MM.1S (cell line): ENCODE measurements around the gene UGT1A1.

Experiments
- DNase-seq: peaks from one replicate; pipeline ENCODE4 v3.0.0-alpha.2; 2015
- H2AFZ ChIP-seq: fragments of 300-600 bp; sonication (generic); 2 replicates; pipeline ENCODE4 v1.6.0; 2016; ENCODE audit warnings: antibody characterized with exemption, low read length
- H3F3A ChIP-seq: fragments of 300-600 bp; sonication (generic); 2 replicates; pipeline ENCODE4 v1.6.1; 2016; ENCODE audit warnings: mild to moderate bottlenecking, antibody characterized with exemption, low read length, moderate library complexity, mixed read lengths; ENCODE audit not compliant: insufficient read depth
- H3K27ac ChIP-seq: fragments of 300-600 bp; sonication (generic); 2 replicates; pipeline ENCODE4 v1.5.1; 2016; ENCODE audit warnings: mild to moderate bottlenecking, low read length
- H3K27me3 ChIP-seq: fragments of 300-600 bp; sonication (generic); replicated peaks from 2 replicates; pipeline ENCODE4 v1.6.0; 2016; ENCODE audit warnings: low read length; ENCODE audit not compliant: insufficient read depth
- H3K36me3 ChIP-seq: fragments of 300-600 bp; sonication (generic); replicated peaks from 2 replicates; pipeline ENCODE4 v1.6.1; 2016; ENCODE audit warnings: mild to moderate bottlenecking, low read length, mixed read lengths; ENCODE audit not compliant: insufficient read depth
- H3K4me1 ChIP-seq: fragments of 300-600 bp; sonication (generic); 2 replicates; pipeline ENCODE4 v1.6.1; 2016; ENCODE audit warnings: low read length, mixed read lengths
- H3K4me2 ChIP-seq: fragments of 300-600 bp; sonication (generic); 2 replicates; pipeline ENCODE4 v1.6.0; 2016; ENCODE audit warnings: low read depth, low read length
- H3K4me3 ChIP-seq: fragments of 300-600 bp; sonication (generic); 2 replicates; pipeline ENCODE4 v1.5.1; 2016; ENCODE audit warnings: low read length, mixed read lengths
- H3K79me2 ChIP-seq: fragments of 300-600 bp; sonication (generic); 2 replicates; pipeline ENCODE4 v1.6.1; 2016; ENCODE audit warnings: mixed run types, low read length, mixed read lengths
- H3K9ac ChIP-seq: fragments of 300-600 bp; sonication (generic); 2 replicates; pipeline ENCODE4 v1.6.1; 2016; ENCODE audit warnings: low read length, mixed read lengths
- H3K9me2 ChIP-seq: fragments of 300-600 bp; sonication (generic); replicated peaks from 2 replicates; pipeline ENCODE4 v1.6.1; 2016; ENCODE audit warnings: mild to moderate bottlenecking, low read length, mixed read lengths; ENCODE audit not compliant: insufficient read depth
- H3K9me3 ChIP-seq: fragments of 300-600 bp; sonication (generic); replicated peaks from 2 replicates; pipeline ENCODE4 v1.6.1; 2016; ENCODE audit warnings: mild to moderate bottlenecking, low read length, mixed read lengths; ENCODE audit not compliant: insufficient read depth
- H4K20me1 ChIP-seq: fragments of 300-600 bp; sonication (generic); 2 replicates; pipeline ENCODE4 v1.6.1; 2016; ENCODE audit warnings: mild to moderate bottlenecking, low read length, moderate library complexity, mixed read lengths; ENCODE audit not compliant: insufficient read depth
- CTCF ChIP-seq: fragments of 300-600 bp; sonication (generic); IDR thresholded peaks from 2 replicates; pipeline ENCODE4 v1.5.1; 2016; ENCODE audit warnings: antibody characterized with exemption, low read length, mixed read lengths
- EZH2 ChIP-seq: fragments of 300-600 bp; sonication (generic); optimal IDR thresholded peaks from 2 replicates; pipeline ENCODE3; 2017; ENCODE audit warnings: low read depth, mild to moderate bottlenecking, antibody characterized with exemption, low read length, mixed read lengths
- EZH2phosphoT487 ChIP-seq: fragments of 300-600 bp; sonication (generic); IDR thresholded peaks from 2 replicates; pipeline ENCODE4 v1.6.1; 2018; ENCODE audit warnings: antibody characterized with exemption, low read length

UGT1A1 gene

GRCh38 chr2:233780771-233781170 is 20.7 kb downstream of the UGT1A1 start:
- H3K27ac ChIP-seq = no peak overlapping the region
- H3F3A ChIP-seq = no peaks in the 10 kb centered on the region
- DNase-seq = no peak
- no peak overlapping the region for H3K9ac ChIP-seq
- H3K9me2 ChIP-seq = no peaks in the 10 kb centered on the region
- no peaks in the 10 kb centered on the region for H3K9me3 ChIP-seq
- H3K4me3 ChIP-seq = no peak overlapping the region
- H2AFZ ChIP-seq = no peak overlapping the region
- TF ChIP-seq EZH2phosphoT487 (no peak), CTCF (no peak), EZH2 (no peak)
- H3K79me2 ChIP-seq = no peaks in the 10 kb centered on the region
- H4K20me1 ChIP-seq = no peaks in the 10 kb centered on the region
- H3K4me1 ChIP-seq = no peaks in the 10 kb centered on the region
- H3K27me3 ChIP-seq = no peaks in the 10 kb centered on the region
- no peaks in the 10 kb centered on the region for H3K36me3 ChIP-seq
- no peak overlapping the region for H3K4me2 ChIP-seq

GRCh38 chr2:233789554-233789953 is 29.5 kb downstream of the UGT1A1 start:
- H3K4me2 ChIP-seq = no peak overlapping the region
- no peaks in the 10 kb centered on the region for H3K9me3 ChIP-seq
- no peaks in the 10 kb centered on the region for H4K20me1 ChIP-seq
- no peak overlapping the region for H3K9ac ChIP-seq
- H3F3A ChIP-seq = no peaks in the 10 kb centered on the region
- no peaks in the 10 kb centered on the region for H3K79me2 ChIP-seq
- DNase-seq = no peak
- TF ChIP-seq EZH2 = no peak
- no peak for TF ChIP-seq EZH2phosphoT487
- TF ChIP-seq CTCF = no peak
- H3K4me1 ChIP-seq = no peaks in the 10 kb centered on the region
- no peak overlapping the region for H2AFZ ChIP-seq
- H3K9me2 ChIP-seq = no peaks in the 10 kb centered on the region
- no peak overlapping the region for H3K27ac ChIP-seq
- no peaks in the 10 kb centered on the region for H3K27me3 ChIP-seq
- H3K36me3 ChIP-seq = no peaks in the 10 kb centered on the region
- no peak overlapping the region for H3K4me3 ChIP-seq

- no peaks in the 10 kb centered on the region for H3K9me2 ChIP-seq
- no peaks in the 10 kb centered on the region for H3K79me2 ChIP-seq
- no peaks in the 10 kb centered on the region for H3K9me3 ChIP-seq
- no peak overlapping the region for H3K27ac ChIP-seq
- H3F3A ChIP-seq = no peaks in the 10 kb centered on the region
- TF ChIP-seq CTCF (no peak), EZH2phosphoT487 (no peak), EZH2 (no peak)
- no peaks in the 10 kb centered on the region for H3K27me3 ChIP-seq
- H2AFZ ChIP-seq = no peak overlapping the region
- H3K4me3 ChIP-seq = no peak overlapping the region
- no peak for DNase-seq
- H3K9ac ChIP-seq = no peak overlapping the region
- no peak overlapping the region for H3K4me2 ChIP-seq
- no peaks in the 10 kb centered on the region for H3K36me3 ChIP-seq
- H3K4me1 ChIP-seq = no peaks in the 10 kb centered on the region
- no peaks in the 10 kb centered on the region for H4K20me1 ChIP-seq
Measured at GRCh38 chr2:233791151-233791882, 31.2 kb downstream of the UGT1A1 start.
